Kidney (tissue), 14 donors: ENCODE results near the gene CTNNA2. TPM values are rescaled to one million over a fixed set of nuclear protein-coding genes. Genes with fewer than 3 reads are reported as not detected.
A peak's percentile ranks its signal among the peaks of the same experiment; 100 is the strongest.

ENCODE experiments used
- DNase-seq, 5 donors: peaks; one replicate each; pipeline ENCODE4 v3.0.0-alpha.2; 2013 to 2020
- FAIRE-seq: peaks from 2 replicates; lab custom pipeline; 2012; peaks lifted over from hg19 to GRCh38; lab: Jason Lieb, UNC
- H3K27ac ChIP-seq, 2 donors: one replicate each; pipeline ENCODE4 v1.7.0; 2013; ENCODE audit warnings: low read depth in 2 of 2, low read length in 2 of 2, inconsistent platforms in 1 of 2
- H3K27me3 ChIP-seq: one replicate; pipeline ENCODE4 v1.7.1; 2013; ENCODE audit warnings: low read length, inconsistent platforms; ENCODE audit not compliant: control insufficient read depth, insufficient read depth
- H3K36me3 ChIP-seq, 3 donors: one replicate each; pipeline versions ENCODE4 v1.7.0 to v1.7.1; 2013; ENCODE audit warnings: low read length in 3 of 3, control low read depth in 1 of 3, inconsistent platforms in 1 of 3; ENCODE audit not compliant: insufficient read depth in 3 of 3, control insufficient read depth in 2 of 3
- H3K4me1 ChIP-seq, 3 donors: one replicate each; pipeline versions ENCODE4 v1.7.0 to v1.7.1; 2013; ENCODE audit warnings: low read length in 3 of 3, inconsistent platforms in 1 of 3, low read depth in 1 of 3; ENCODE audit not compliant: control insufficient read depth in 2 of 3, insufficient read depth in 2 of 3
- H3K4me3 ChIP-seq, 3 donors: one replicate each; pipeline versions ENCODE4 v1.7.0 to v1.8.1; 2013; ENCODE audit warnings: low read length in 3 of 3, control low read depth in 1 of 3, inconsistent platforms in 1 of 3
- H3K9ac ChIP-seq, 3 donors: one replicate each; pipeline versions ENCODE4 v1.7.0 to v1.7.1; 2013; ENCODE audit warnings: low read length in 3 of 3, control low read depth in 1 of 3, inconsistent platforms in 1 of 3
- H3K9me3 ChIP-seq, 3 donors: one replicate each; pipeline versions ENCODE4 v1.7.0 to v1.7.1; 2013; ENCODE audit warnings: low read length in 3 of 3, control low read depth in 1 of 3, inconsistent platforms in 1 of 3; ENCODE audit not compliant: control insufficient read depth in 2 of 3, insufficient read depth in 1 of 3
- CTCF ChIP-seq: IDR thresholded peaks from 3 replicates; pipeline ENCODE4 v1.5.1; 2012; ENCODE audit warnings: mild to moderate bottlenecking, moderate library complexity, borderline replicate concordance; ENCODE audit not compliant: insufficient read depth; ENCODE audit errors: extremely low read depth
- intact Hi-C: fragments of 100-400 bp; cut with DNase I; formaldehyde crosslinking; loops from one replicate; pipeline ENCODE4 v1.11.1; 2022
- polyA plus RNA-seq: library from polyadenylated mRNA; stranded (reverse); fragments of 350-450 nt; fragmentation: Illumina TruSeq; extraction: RNeasy Lipid Tissue Mini Kit (QIAGEN cat#74804); gene quantifications from one replicate; pipeline ENCODE4 v1.2.3, GENCODE V29; 2014; ENCODE audit warnings: low read depth, low replicate concordance; ENCODE audit not compliant: insufficient read depth
- total RNA-seq: library from RNA; stranded (reverse); fragmentation: NEBNext Ultra II Directional; extraction: Animal tissue kit (Norgen Biotek cat#: 25700); gene quantifications from one replicate; pipeline ENCODE4 v1.2.1, GENCODE V29; 2021
- donor health status: control.
- donor health status: control.
- donor health status: control.
- donor health status: control.
- donor health status: control.
- donor health status: DM: yes; HTN: yes; CAD: no.
- donor health status: Normal renal cell carcinoma (clear cell type).

CTNNA2 gene
- total and polyA plus RNA-seq, 2 donors from 2014 or later: 0.47 TPM; not detected in 1

- Histone ChIP-seq H3K27me3 (no peaks in the 10 kb centered on the region), H3K9me3 (no peaks in the 10 kb centered on the region), H3K4me1 (no peaks in the 10 kb centered on the region), H3K9ac (no peak overlapping the region), H3K4me3 (no peak overlapping the region), H3K36me3 (no peaks in the 10 kb centered on the region), H3K27ac (no peak overlapping the region)
- FAIRE-seq (no peak), DNase-seq (no peak)
- TF ChIP-seq CTCF: no peak
- intact Hi-C loops: no loop called here
These were observed 535.4 kb downstream of the CTNNA2 start for GRCh38 chr2:80048296-80048695.

- H3K4me3 ChIP-seq: no peak overlapping the region
- FAIRE-seq (no peak), DNase-seq (no peak)
- H3K4me1 ChIP-seq: no peaks in the 10 kb centered on the region
- H3K9ac ChIP-seq: no peak overlapping the region
- intact Hi-C loops: no loop called here
- H3K36me3 ChIP-seq: no peaks in the 10 kb centered on the region
- TF ChIP-seq CTCF: no peak
- H3K27ac ChIP-seq: no peak overlapping the region
- no peaks in the 10 kb centered on the region for H3K9me3 ChIP-seq
- H3K27me3 ChIP-seq: no peaks in the 10 kb centered on the region
These were observed 537.4 kb downstream of the CTNNA2 start for GRCh38 chr2:80050246-80050645.

DNA sequence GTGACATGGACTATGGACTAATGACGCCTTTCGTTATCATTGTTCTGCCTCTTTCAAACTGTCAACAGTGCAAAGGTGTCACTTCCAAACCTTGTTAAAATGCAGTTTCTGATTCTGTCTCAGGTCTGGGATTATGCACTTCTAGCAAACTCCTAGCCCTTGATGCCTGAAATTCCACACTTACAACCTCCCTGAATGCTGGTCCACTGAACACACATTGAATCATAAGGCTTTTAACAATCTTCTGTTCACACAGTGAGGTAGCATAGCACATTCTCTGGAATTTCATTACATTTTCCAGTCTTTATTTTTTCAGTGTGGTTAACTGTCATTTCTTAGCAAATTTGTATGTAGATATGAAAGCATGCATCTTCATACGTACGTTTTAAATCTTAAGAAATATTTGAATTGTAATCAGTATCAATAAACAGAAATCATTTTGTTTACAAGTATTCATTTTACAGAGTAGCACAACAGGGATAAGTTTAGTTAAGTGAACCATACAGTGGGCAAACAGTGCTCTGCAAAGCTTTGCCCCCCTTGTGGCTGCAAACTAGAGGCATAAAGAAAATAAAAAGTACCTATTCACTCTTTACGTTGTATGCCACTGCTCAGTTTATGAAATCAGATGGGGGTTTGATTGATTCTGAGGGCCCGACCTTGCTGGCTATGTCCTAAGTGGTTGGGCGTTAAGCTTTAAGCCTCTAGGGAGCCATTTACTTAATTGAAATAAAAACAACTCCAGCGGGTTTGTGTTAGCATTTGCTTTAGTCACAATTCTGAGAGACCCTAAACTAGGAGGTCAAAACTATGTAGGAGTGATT is 540.9 kb downstream of the CTNNA2 start:
- H3K9me3 ChIP-seq: no peaks in the 10 kb centered on the region
- H3K36me3 ChIP-seq: no peaks in the 10 kb centered on the region
- intact Hi-C loops: no loop called here
- H3K9ac ChIP-seq: no peak overlapping the region
- H3K27ac ChIP-seq: peak overlapping the region in 1 of 2 donors; percentile 3
- H3K4me1 ChIP-seq: no peaks in the 10 kb centered on the region
- DNase-seq (peak in 2 of 5 donors; percentile 14 to 38), FAIRE-seq (no peak)
- no peak for TF ChIP-seq CTCF
- no peak overlapping the region for H3K4me3 ChIP-seq
- no peaks in the 10 kb centered on the region for H3K27me3 ChIP-seq

DNA sequence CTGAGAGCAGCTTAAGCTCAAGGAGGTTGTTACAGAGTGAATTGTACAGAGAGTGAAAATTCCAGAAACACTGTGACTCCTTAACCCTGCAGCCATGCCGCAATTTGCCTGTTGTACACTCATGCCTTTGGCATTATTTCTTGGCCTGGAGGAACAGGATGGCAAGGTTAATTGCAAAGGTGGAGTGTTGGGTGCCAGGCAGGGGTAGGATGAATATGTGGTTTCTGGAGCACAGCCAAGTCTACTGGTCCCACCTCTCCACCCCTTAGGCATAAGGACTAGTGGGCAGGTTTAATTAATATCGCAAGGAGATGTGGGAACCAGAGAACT is 541.5 kb downstream of the CTNNA2 start:
- FAIRE-seq (no peak), DNase-seq (peak in 1 of 5 donors; percentile 34)
- Histone ChIP-seq H3K36me3 (no peaks in the 10 kb centered on the region), H3K4me1 (no peaks in the 10 kb centered on the region), H3K27ac (peak overlapping the region in 1 of 2 donors; percentile 3), H3K9me3 (no peaks in the 10 kb centered on the region), H3K9ac (no peak overlapping the region), H3K27me3 (no peaks in the 10 kb centered on the region), H3K4me3 (no peak overlapping the region)
- intact Hi-C loops: no loop called here
- no peak for TF ChIP-seq CTCF
